ENCODE data around the gene LRP1B.
"Not testable (repeated sequence)": the region's sequence is repeated elsewhere in the genome, so short reads cannot be mapped to it uniquely, and the experiment has no call there.

Gene LRP1B

DNA sequence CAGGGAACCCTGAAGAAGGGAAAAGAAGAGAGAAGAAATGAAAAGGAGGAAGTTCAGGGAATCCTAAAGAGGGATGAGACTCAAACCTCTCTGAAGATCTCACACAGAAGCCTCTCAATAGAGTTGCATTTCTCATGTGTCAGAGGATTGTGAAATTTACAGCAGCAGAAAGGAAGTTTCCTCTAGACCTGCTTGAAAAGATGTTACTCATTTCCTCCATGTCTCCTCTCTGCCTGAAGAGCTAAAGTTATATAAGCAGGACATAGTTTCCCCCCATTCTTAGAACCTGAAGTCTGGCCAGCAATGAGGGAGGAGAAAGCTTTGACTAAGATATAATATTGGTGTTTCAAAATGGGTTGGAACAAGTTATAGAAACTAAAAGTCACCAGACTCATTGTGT is 1155.6 kb downstream of the LRP1B start:
- DNase-seq = no peak

DNA sequence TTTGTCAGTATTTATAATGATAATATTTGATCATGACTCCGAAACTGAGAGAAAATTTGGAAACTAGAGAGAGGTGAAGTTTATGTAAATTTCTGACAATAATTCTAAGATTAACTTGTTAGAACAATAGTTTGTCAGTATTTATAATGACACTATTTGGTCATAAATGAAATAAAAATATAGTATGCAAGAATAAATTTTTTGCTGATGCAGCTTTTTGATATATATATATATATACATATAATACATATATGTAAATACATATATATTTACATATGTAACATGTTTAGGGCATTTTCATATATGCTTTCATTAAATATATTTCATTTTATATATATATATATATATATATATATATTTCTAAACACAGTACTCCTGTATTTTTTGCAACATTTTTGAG is 1158.1 kb downstream of the LRP1B start:
- no peak for DNase-seq

DNA sequence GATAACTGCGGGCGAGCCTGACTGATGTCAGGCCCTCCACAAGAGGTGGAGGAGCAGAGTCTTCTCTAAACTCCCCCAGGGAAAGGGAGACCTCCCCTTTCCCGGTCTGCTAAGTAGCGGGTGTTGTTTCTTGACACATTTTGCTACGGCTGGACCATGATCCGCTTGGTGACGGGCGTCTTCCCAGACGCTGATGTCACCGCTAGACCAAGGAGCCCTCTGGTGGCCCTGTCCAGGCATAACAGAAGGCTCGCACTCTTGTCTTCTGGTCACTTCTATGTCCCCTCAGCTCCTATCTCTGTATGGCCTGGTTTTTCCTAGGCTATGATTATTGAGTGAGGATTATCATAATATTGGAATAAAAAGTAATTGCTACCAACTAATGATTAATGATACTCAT is 1166.5 kb downstream of the LRP1B start:
- not testable (repeated sequence) for DNase-seq

- no peak for DNase-seq
Observed at GRCh38 chr2:140949932-140950331, 1180.9 kb downstream of the LRP1B start.

DNA sequence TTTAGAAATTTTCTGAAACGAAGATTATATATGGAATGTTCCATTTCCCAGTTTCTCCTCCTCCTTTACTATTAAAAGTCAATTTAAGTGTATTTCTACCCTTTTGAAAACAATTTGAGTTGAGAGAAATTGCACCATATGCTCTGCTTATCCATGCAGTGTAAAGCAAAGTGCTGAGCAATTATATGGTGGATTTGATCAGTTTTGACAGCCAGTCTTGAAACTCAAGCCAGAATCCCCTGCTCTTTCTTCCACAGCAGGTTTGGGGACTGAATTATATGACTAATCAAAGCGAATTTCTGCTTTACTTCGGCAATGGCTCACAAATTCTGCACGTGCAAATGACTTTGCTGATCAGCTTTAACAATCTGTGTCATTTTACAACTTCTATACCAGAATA is 1183.6 kb downstream of the LRP1B start:
- no peak for DNase-seq

- no peak for DNase-seq
Observed at GRCh38 chr2:140943867-140944266, 1186.9 kb downstream of the LRP1B start.

DNA sequence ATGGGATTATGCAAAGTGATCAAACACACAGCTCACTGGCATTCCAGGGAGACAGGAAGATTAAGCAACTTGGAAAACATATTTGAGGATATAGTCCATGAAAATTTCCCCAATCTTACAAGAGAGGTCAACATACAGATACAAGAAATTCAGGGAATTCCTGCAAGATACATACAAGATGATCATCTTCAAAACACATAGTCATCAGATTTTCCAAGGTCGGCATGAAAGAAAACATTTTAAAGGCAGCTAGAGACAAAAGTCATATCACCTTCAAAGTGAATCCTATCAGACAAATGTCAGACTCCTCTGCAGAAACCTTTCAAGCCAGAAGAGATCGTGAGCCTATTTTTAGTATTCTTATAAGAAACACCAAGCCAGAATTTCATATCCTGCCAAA is 1188.5 kb downstream of the LRP1B start:
- DNase-seq = no peak

DNA sequence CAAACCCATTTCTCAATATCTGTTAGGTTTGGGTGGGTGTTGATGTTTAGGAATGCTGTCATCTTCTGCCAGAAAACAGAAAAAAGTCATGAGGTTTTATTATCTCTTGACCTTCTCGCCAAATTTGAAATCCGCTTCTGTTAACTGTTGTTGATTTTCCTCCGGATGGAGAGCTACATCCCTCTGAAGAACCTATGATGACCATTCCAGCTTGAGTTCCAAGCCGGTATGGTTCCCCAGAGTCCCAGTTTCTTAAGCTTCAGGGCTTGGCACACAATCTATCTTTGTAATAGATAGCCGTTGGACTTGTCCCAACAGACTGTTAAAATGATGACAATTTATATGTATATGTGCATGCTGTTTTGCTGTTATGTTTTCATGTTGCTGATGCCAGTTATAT is 1201.0 kb downstream of the LRP1B start:
- DNase-seq = no peak

DNA sequence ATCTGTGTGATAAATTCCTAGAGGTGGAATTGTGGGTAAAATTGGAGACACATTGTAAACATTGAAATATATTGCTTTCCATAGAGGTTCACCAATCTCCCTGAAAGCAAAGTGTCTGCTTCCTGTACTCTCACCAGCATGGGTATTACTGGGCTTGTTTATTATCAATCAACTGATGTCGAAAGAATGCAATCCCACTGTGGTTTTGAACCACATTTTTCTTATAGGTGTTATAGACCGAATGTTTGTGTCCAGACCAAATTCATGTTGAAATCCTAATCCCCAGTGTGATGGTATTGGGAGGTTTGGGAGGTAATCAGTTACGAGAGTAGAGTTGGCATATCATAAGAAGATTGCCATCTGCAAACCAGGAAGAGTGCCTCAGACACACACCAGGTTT is 1212.4 kb downstream of the LRP1B start:
- no peak for DNase-seq

DNA sequence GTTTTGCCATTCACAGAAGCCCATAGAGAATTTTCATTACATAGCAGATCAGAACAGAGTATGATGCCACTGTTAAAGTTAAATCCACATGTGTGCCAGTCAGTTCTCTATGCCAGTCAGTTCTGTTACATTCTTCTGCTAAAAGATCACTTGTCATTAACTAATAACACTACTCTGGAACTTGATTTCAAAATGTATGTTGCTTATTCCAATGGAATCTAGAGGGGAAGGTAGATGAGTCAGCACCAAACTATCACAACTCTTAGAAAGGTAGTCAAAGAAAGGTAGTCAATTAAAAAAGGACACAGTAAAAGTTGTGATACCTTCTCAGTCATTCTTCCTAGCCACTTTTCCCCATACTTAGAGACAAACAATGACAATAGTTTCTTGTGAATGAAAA is 1214.4 kb downstream of the LRP1B start:
- no peak for DNase-seq

DNA sequence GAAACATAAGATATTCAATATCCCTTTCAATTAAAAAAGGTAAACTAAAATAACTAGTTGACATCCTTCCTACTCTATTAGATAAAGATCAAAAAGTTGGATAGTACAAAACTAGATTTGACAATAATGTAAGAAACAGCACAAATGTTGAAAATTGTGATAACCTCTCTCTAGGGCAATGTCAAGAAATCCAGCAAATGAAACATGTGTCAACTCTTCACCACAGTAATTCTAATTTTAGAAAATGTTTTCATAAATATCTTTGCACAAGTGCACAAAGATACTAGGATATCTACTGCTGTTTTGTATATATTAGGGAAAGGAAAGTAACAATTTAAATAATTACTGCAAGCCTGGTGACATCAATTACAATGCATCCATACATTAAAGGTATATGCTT is 1220.1 kb downstream of the LRP1B start:
- no peak for DNase-seq

GRCh38 chr2:140905083-140905781 is 1225.6 kb downstream of the LRP1B start:
- DNase-seq = no peak

DNA sequence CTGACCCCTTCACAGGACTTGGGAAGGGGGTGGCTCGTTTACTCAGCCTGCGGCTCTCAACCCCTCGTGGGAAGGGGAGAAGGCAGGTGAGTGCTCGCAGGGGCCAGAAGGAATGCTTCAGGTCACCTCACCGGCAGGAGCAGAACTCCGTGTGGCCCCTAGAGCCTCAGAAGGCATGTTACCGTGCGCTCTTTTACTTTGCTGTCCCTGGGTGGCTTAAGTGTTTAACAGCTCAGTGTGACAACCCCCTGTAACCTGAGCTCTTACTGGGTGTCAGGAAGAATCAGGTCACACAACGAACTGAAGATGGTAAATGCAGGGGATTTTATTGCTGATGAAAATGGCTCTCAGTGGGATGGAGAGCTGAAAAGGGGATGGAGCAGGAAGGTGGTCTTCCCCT is 1235.4 kb downstream of the LRP1B start:
- DNase-seq = no peak

- DNase-seq = no peak
Observed at GRCh38 chr2:140893685-140894084, 1237.1 kb downstream of the LRP1B start.

- DNase-seq = no peak
Observed at GRCh38 chr2:140892911-140893637, 1237.7 kb downstream of the LRP1B start.

DNA sequence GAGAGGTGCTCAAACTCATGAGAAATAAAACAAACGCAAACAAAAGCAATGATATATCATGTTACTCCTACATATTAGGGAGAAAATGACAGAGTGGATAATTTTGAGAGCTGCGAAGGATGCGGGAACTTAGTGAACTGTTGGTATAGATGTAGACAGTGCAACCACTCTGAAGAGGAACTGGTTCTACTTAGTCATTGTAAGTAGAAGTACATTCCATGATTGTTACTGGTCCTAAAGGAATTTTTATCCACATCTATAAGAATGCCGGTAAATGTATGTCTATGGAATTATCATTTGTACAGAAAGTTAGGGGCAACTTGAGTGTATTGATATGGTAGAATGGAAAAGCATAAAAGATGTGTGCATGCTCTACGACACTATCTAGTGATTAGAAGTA is 1238.4 kb downstream of the LRP1B start:
- DNase-seq = no peak

GRCh38 chr2:140891614-140892212 is 1239.1 kb downstream of the LRP1B start:
- no peak for DNase-seq

DNA sequence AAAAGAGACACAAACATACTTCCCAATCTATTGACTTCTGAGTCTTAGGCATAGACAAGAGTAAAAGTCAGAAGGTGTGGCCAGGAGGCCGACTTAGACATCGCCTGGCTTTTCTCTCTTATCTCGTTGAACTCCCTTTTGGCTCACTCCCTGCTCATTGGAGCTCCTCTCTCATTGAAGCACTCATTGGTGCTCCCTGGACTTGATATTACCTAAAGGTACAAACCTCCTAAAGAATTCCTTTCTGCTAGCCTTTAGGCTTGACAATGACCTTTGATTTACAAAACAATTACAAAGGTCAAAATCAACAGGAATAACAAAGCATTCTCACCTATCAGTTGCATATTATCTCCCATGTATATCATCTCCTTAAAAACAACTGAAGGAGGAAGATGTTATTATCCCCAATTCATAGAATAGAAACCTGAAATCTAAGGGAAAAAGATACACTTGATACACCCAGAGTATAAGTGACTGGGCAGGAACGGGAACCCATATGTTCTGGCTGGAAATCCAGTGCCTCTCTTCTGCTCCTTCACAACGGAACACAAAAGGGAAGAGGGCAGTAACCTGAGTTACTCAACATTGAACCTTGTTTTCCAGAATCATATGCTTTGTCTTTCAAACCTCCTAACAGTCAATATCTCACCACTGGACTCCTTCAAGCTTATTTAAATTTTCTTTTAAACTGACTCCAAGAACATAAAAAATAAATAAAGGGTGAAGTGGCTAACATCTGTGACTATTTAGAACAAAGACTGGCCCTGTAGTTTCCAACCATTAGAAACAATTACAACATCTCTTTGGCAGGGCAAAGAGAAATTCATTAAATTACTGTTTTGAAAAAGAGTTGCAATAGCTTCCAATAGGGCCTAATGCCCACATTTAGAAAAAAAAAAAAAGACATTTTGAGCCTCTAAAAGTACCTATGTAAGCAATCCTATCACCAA is 1247.9 kb downstream of the LRP1B start:
- DNase-seq = no peak

GRCh38 chr2:140880573-140880972 is 1250.2 kb downstream of the LRP1B start:
- DNase-seq = no peak

DNA sequence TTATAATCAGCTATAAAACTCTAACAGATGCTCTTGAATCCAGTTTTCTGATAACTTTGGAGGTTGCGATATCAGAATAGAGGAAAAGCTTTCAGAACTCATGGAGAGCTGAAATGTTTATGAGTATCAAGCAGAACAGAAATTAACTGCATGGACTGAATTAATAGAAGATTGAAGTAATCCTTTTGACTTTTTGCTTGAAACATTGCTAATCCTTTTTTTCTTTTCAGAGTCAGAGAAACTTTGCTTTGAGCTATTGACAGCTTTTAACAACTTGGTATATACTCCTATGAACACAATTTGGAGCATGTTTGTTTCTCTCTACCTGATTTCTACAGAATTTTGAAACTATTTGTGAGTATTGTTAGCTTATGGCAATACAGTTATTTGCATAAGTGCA is 1254.8 kb downstream of the LRP1B start:
- DNase-seq = no peak

GRCh38 chr2:140873915-140874531 is 1256.8 kb downstream of the LRP1B start:
- no peak for DNase-seq

- no peak for DNase-seq
Observed at GRCh38 chr2:140869925-140870324, 1260.9 kb downstream of the LRP1B start.

DNA sequence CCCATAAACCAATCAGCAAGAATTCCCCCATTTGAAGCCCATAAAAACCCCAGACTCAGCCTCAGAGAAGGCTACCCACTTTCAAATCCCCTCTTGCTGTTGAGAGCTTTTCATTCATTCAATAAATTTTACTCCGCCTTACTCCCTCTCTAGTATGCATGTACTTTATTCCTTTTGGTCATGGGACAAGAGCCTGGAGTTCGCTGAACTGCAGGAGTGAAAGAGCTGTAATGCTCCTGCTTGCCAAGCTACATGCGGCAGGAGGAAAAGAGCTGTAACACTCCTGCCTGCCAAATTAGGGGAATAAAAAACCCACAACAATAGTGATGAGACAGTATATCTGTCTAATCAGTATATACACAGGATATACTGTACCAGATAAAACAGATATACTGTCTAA is 1261.7 kb downstream of the LRP1B start:
- DNase-seq = no peak

All from stimulated activated CD4-positive, alpha-beta T cell treated with anti-CD3 and anti-CD28 coated beads, Interleukin-2, amount 100 ng/mL, for 48 hours (primary cell).